H1 (cell line): ENCODE data around the gene RNF187. TPM values are rescaled to one million over a fixed set of nuclear protein-coding genes. Genes with fewer than 3 reads are reported as not detected.

Source experiments
- CTCF ChIA-PET: fragments of 300-600 bp; sonication (Branson Sonifier 250); formaldehyde crosslinking; loops from one replicate; lab custom pipeline; 2021; ENCODE audit not compliant: partially characterized antibody; lab: Charles Lee
- POLR2A ChIA-PET: fragments of 300-600 bp; sonication (Branson Sonifier 250); formaldehyde crosslinking; loops from one replicate; lab custom pipeline; 2021; ENCODE audit warnings: inconsistent platforms; ENCODE audit not compliant: partially characterized antibody; lab: Charles Lee
- DNase-seq, 2 experiments: peaks; one replicate each; pipeline versions ENCODE4 v3.0.0 to v3.0.0-alpha.2; 2010 to 2022; ENCODE audit warnings: low spot score in 2 of 2, low read depth in 1 of 2, mixed read lengths in 1 of 2
- FAIRE-seq: peaks from 2 replicates; lab custom pipeline; 2011; peaks lifted over from hg19 to GRCh38; lab: Jason Lieb, UNC
- H2AFZ ChIP-seq: 2 replicates; pipeline ENCODE4 v1.8.1; 2012; ENCODE audit warnings: low read length, inconsistent platforms
- H2AK5ac ChIP-seq: 2 replicates; pipeline ENCODE4 v1.6.1; 2013; ENCODE audit warnings: low read depth, low read length
- H2BK120ac ChIP-seq: replicated peaks from 2 replicates; pipeline ENCODE3; 2013; ENCODE audit warnings: low read depth, low read length, inconsistent platforms
- H2BK12ac ChIP-seq: 2 replicates; pipeline ENCODE4 v1.6.1; 2013; ENCODE audit warnings: low read depth, low read length
- H2BK15ac ChIP-seq: 2 replicates; pipeline ENCODE4 v1.6.1; 2013; ENCODE audit warnings: low read length
- H2BK20ac ChIP-seq: 2 replicates; pipeline ENCODE4 v1.6.1; 2013; ENCODE audit warnings: low read length
- H2BK5ac ChIP-seq: 2 replicates; pipeline ENCODE4 v1.6.1; 2013; ENCODE audit warnings: low read depth, low read length
- H3K14ac ChIP-seq: 2 replicates; pipeline ENCODE4 v1.6.1; 2013; ENCODE audit warnings: inconsistent platforms; ENCODE audit not compliant: insufficient read length
- H3K18ac ChIP-seq: 2 replicates; pipeline ENCODE4 v1.6.1; 2013; ENCODE audit warnings: low read length; ENCODE audit errors: extremely low read depth
- H3K23ac ChIP-seq: 2 replicates; pipeline ENCODE4 v1.6.1; 2013; ENCODE audit warnings: inconsistent platforms; ENCODE audit not compliant: insufficient read length
- H3K23me2 ChIP-seq: 2 replicates; pipeline ENCODE4 v1.6.1; 2013; ENCODE audit warnings: low read depth, low read length
- H3K27ac ChIP-seq: 2 replicates; pipeline ENCODE4 v1.6.1; 2011; ENCODE audit warnings: low read depth, low read length, inconsistent platforms
- H3K27me3 ChIP-seq, 4 experiments: replicated peaks in 1 of 4; 1 replicate in 1 of 4; 2 replicates in 3 of 4; pipeline versions ENCODE4 v1.6.1 to v1.8.1; 2011 to 2013; ENCODE audit warnings: low read length in 3 of 4, mild to moderate bottlenecking in 3 of 4, inconsistent platforms in 2 of 4, mixed read lengths in 2 of 4, moderate library complexity in 1 of 4; ENCODE audit not compliant: control insufficient read depth in 3 of 4, insufficient read depth in 3 of 4; ENCODE audit errors: extremely low read depth in 1 of 4
- H3K36me3 ChIP-seq, 4 experiments: 2 replicates each; pipeline versions ENCODE4 v1.6.1 to v1.8.1; 2011 to 2013; ENCODE audit warnings: mild to moderate bottlenecking in 4 of 4, low read length in 3 of 4, moderate library complexity in 2 of 4, control low read depth in 1 of 4, inconsistent platforms in 1 of 4; ENCODE audit not compliant: insufficient read depth in 4 of 4, control insufficient read depth in 2 of 4
- H3K4ac ChIP-seq: replicated peaks from 2 replicates; pipeline ENCODE3; 2013; ENCODE audit warnings: low read length, low read depth, mixed read lengths, inconsistent platforms; ENCODE audit not compliant: insufficient read length
- H3K4me1 ChIP-seq, 4 experiments: replicated peaks in 1 of 4; 1 replicate in 1 of 4; 2 replicates in 3 of 4; pipeline versions ENCODE4 v1.6.1 to v1.8.1; 2011 to 2013; ENCODE audit warnings: low read length in 3 of 4, inconsistent platforms in 2 of 4, mixed read lengths in 1 of 4; ENCODE audit not compliant: insufficient read depth in 4 of 4, control insufficient read depth in 3 of 4
- H3K4me2 ChIP-seq, 2 experiments: 2 replicates each; pipeline versions ENCODE4 v1.6.1 to v1.8.1; 2011 to 2013; ENCODE audit warnings: low read depth in 2 of 2, low read length in 2 of 2, control low read depth in 1 of 2, inconsistent platforms in 1 of 2, mild to moderate bottlenecking in 1 of 2; ENCODE audit not compliant: insufficient read depth in 1 of 2
- H3K4me3 ChIP-seq, 4 experiments: fragments of 200-600, 300-600 bp in 1 of 4; sonication (generic), shearing (Covaris generic), sonication (Bioruptor Twin) in 1 of 4; 2 replicates each; pipeline versions ENCODE4 v1.5.1 to v1.8.1; 2011 to 2016; ENCODE audit warnings: low read length in 4 of 4, low read depth in 3 of 4, control low read depth in 2 of 4, inconsistent platforms in 2 of 4, mild to moderate bottlenecking in 2 of 4, mixed read lengths in 1 of 4, moderate library complexity in 1 of 4; ENCODE audit not compliant: insufficient read depth in 2 of 4; ENCODE audit errors: extremely low read depth in 1 of 4
- H3K56ac ChIP-seq: replicated peaks from 2 replicates; pipeline ENCODE3; 2013; ENCODE audit warnings: low read depth, mild to moderate bottlenecking, mixed read lengths, low read length, inconsistent platforms; ENCODE audit not compliant: insufficient read length
- H3K79me1 ChIP-seq: 2 replicates; pipeline ENCODE4 v1.6.1; 2013; ENCODE audit warnings: low read depth, low read length, control low read depth
- H3K79me2 ChIP-seq, 2 experiments: 2 replicates each; pipeline versions ENCODE4 v1.6.1 to v1.8.1; 2012 to 2013; ENCODE audit warnings: low read length in 2 of 2, mild to moderate bottlenecking in 2 of 2, inconsistent platforms in 1 of 2; ENCODE audit not compliant: insufficient read depth in 2 of 2, control insufficient read depth in 1 of 2
- H3K9ac ChIP-seq, 4 experiments: replicated peaks in 1 of 4; 1 replicate in 1 of 4; 2 replicates in 3 of 4; pipeline versions ENCODE4 v1.6.1 to v1.8.1; 2011 to 2013; ENCODE audit warnings: low read depth in 3 of 4, low read length in 3 of 4, control low read depth in 2 of 4, mild to moderate bottlenecking in 2 of 4, moderate library complexity in 2 of 4, inconsistent platforms in 1 of 4; ENCODE audit errors: extremely low read depth in 1 of 4
- H3K9me3 ChIP-seq, 2 experiments: 2 replicates each; pipeline versions ENCODE4 v1.6.1 to v1.8.1; 2012 to 2013; ENCODE audit warnings: mild to moderate bottlenecking in 2 of 2, moderate library complexity in 2 of 2, control low read depth in 1 of 2, inconsistent platforms in 1 of 2, low read depth in 1 of 2, low read length in 1 of 2, mixed read lengths in 1 of 2; ENCODE audit not compliant: insufficient read depth in 2 of 2
- H4K20me1 ChIP-seq, 2 experiments: replicated peaks in 1 of 2; 2 replicates each; pipeline versions ENCODE3 to v1.8.1; 2011 to 2013; ENCODE audit warnings: inconsistent platforms in 2 of 2, low read length in 2 of 2, mild to moderate bottlenecking in 1 of 2; ENCODE audit not compliant: insufficient read depth in 2 of 2, control insufficient read depth in 1 of 2
- H4K5ac ChIP-seq: 2 replicates; pipeline ENCODE4 v1.6.1; 2013; ENCODE audit warnings: low read length, low read depth, mixed read lengths, inconsistent platforms; ENCODE audit not compliant: insufficient read length
- H4K8ac ChIP-seq: 2 replicates; pipeline ENCODE4 v1.8.0; 2013; ENCODE audit warnings: mild to moderate bottlenecking, moderate library complexity, low read length, inconsistent platforms; ENCODE audit not compliant: insufficient read depth; ENCODE audit errors: extremely low read depth
- H4K91ac ChIP-seq: replicated peaks from 2 replicates; pipeline ENCODE3; 2013; ENCODE audit warnings: low read length, mixed read lengths, inconsistent platforms; ENCODE audit not compliant: insufficient read length
- ASH2L ChIP-seq: fragments of 200-600, 300-600 bp; sonication (generic); IDR thresholded peaks from one replicate; pipeline ENCODE4 v1.7.1; 2017; ENCODE audit warnings: low read length
- CEBPB ChIP-seq: IDR thresholded peaks from 2 replicates; pipeline ENCODE4 v1.6.1; 2012; ENCODE audit warnings: low read depth, low read length
- CREB1 ChIP-seq: IDR thresholded peaks from 2 replicates; pipeline ENCODE4 v1.6.1; 2012; ENCODE audit warnings: inconsistent platforms
- GTF2F1 ChIP-seq: IDR thresholded peaks from 2 replicates; pipeline ENCODE4 v1.6.1; 2012; ENCODE audit warnings: low read depth, low read length, improper control_type of control experiment, borderline replicate concordance
- NRF1 ChIP-seq: IDR thresholded peaks from 2 replicates; pipeline ENCODE4 v1.6.1; 2011; ENCODE audit warnings: mild to moderate bottlenecking, low read depth, low read length, improper control_type of control experiment
- TEAD4 ChIP-seq: IDR thresholded peaks from 2 replicates; pipeline ENCODE4 v1.6.1; 2012; ENCODE audit warnings: low read depth, low read length, inconsistent platforms, mixed read lengths
- WGBS, 2 experiments: shearing (Covaris generic) in 1 of 2; methylation state at CpG; one replicate each; pipeline versions ENCODE4 v1.1.6 to v1.1.7; 2013 to 2015; ENCODE audit warnings: low lambda C conversion rate in 2 of 2, mixed read lengths in 2 of 2, inconsistent platforms in 1 of 2, low coverage in 1 of 2, missing lambda C conversion rate in 1 of 2; ENCODE audit not compliant: insufficient replicate concordance in 2 of 2, insufficient coverage in 1 of 2, insufficient read length in 1 of 2; ENCODE audit errors: extremely low coverage in 1 of 2, missing lambda C conversion rate in 1 of 2; 5-methylcytosine and 5-hydroxymethylcytosine counted together
- polyA plus RNA-seq, 7 experiments: library from polyadenylated mRNA; depleted of rRNA in 3 of 7; stranded (reverse) in 5 of 7; unstranded in 2 of 7; fragments of >200 nt in 5 of 7; fragments of 200-250 nt in 2 of 7; gene quantifications; 1 replicate in 5 of 7; 2 replicates in 1 of 7; 4 replicates in 1 of 7; pipeline versions ENCODE4 v1.2.1 to v1.2.3, GENCODE V29; 2011 to 2013; ENCODE audit warnings: missing spikeins in 2 of 7, mixed read lengths in 2 of 7
- total RNA-seq: library from RNA; stranded (reverse); fragmentation: NEBNext Ultra II Directional; extraction: Animal tissue kit (Norgen Biotek cat#: 25700); gene quantifications from 2 replicates; pipeline ENCODE4 v1.2.1, GENCODE V29; 2021

The RNF187 gene
- total and polyA plus RNA-seq, 2 of the 8 experiments (the other 6 are each of a cell fraction or from before 2014, with no cell fraction given): 47.0 to 113 TPM

DNA sequence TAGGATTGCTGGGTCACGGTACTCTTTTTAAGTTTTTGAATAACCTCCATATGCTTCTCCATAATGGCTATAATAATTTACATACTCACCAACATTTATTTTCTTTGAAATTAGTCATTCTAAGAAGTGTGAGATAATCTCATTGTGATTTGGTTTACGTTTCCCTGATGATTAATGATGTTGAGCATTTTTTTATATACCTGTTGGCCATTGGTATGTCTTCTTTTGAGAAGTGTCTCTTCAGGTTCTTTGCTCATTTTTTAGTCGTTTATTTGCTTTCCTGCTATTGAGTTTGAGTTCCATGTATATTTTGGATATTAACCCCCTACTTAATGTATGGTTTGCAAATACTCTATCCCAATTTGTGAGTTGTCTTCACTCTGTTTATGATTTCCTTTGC is 9.3 kb downstream of the RNF187 start:
- H2AK5ac ChIP-seq: no peak overlapping the region
- no peak overlapping the region for H2AFZ ChIP-seq
- no peak for TF ChIP-seq TEAD4
- TF ChIP-seq ASH2L: no peak
- TF ChIP-seq CREB1: no peak
- no peak for TF ChIP-seq NRF1
- no peak for TF ChIP-seq GTF2F1
- TF ChIP-seq CEBPB: no peak
- no peak overlapping the region for H2BK120ac ChIP-seq
- H3K18ac ChIP-seq: no peak overlapping the region
- ChIA-PET POLR2A (interaction anchor here (0.9 to 2.2 kb wide), 5 partner anchors 8 to 103 kb away, joined by 3 to 12 read pairs (median 7); partner anchors contain the start of gene RNF187), CTCF (no interaction called here)
- no peak overlapping the region for H3K23ac ChIP-seq
- peaks cover 0 to 4% (median 2%) of the 10 kb centered on the region in 4 experiments; a peak in 4 of 7 replicates for H3K4me1 ChIP-seq
- no peak overlapping the region for H3K27ac ChIP-seq
- H2BK5ac ChIP-seq: no peak overlapping the region
- H3K56ac ChIP-seq: no peak overlapping the region
- FAIRE-seq (no peak), DNase-seq (no peak)
- H3K23me2 ChIP-seq: no peaks in the 10 kb centered on the region
- H3K4me2 ChIP-seq: no peak overlapping the region
- H4K8ac ChIP-seq: no peak overlapping the region
- H3K4ac ChIP-seq: no peak overlapping the region
- no peak overlapping the region for H3K14ac ChIP-seq
- no peaks in the 10 kb centered on the region for H3K79me1 ChIP-seq
- H3K9me3 ChIP-seq: no peaks in the 10 kb centered on the region
- peaks cover 0 to 12% of the 10 kb centered on the region in 2 experiments for H4K20me1 ChIP-seq
- H2BK20ac ChIP-seq: no peak overlapping the region
- H3K27me3 ChIP-seq: peaks cover 0 to 20% (median 13%) of the 10 kb centered on the region in 4 experiments; a peak in 6 of 7 replicates
- WGBS, 2 experiments: 92% methylated on average over 3 of the region's 3 CpGs; no CpG with 5 or more reads in 1 of the 2 experiments
- no peaks in the 10 kb centered on the region for H3K79me2 ChIP-seq
- no peak overlapping the region for H4K91ac ChIP-seq
- no peak overlapping the region for H2BK15ac ChIP-seq
- H2BK12ac ChIP-seq: no peak overlapping the region
- H3K36me3 ChIP-seq: peaks cover 0 to 10% (median 7%) of the 10 kb centered on the region in 4 experiments; a peak in 4 of 8 replicates
- no peak overlapping the region for H4K5ac ChIP-seq
- H3K4me3 ChIP-seq: no peak overlapping the region
- no peak overlapping the region for H3K9ac ChIP-seq
